Fibroblast of skin of left quadriceps (primary cell): ENCODE measurements around the gene SLC66A1.

Source experiments
- DNase-seq, 2 experiments: peaks; one replicate each; pipeline ENCODE4 v3.0.0-alpha.2; 2013; ENCODE audit warnings: low read depth in 2 of 2

SLC66A1 gene

GRCh38 chr1:19325368-19325957 is 13.3 kb downstream of the SLC66A1 start:
- no peak for DNase-seq

- DNase-seq, result no peak
Observed at GRCh38 chr1:19325958-19326747, 14.0 kb downstream of the SLC66A1 start.

DNA sequence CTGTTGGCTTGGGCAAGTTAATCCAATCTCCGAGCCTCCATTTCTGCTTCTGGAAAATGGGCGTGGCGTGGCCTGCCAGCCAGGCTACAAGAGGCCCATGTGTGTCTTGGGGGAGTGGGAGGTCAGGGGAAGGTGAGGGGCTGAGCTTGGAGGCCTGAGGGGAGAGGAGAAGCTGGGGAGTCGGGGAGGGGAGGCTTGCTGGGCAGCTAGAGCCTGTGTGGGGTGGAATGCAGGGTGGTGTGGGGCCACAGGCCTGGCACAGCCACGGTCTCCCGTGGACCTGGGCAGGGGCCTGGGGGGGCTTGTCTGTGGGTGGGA is 14.6 kb downstream of the SLC66A1 start:
- no peak for DNase-seq

- no peak for DNase-seq
Observed at GRCh38 chr1:19327301-19327700, 15.2 kb downstream of the SLC66A1 start.

DNA sequence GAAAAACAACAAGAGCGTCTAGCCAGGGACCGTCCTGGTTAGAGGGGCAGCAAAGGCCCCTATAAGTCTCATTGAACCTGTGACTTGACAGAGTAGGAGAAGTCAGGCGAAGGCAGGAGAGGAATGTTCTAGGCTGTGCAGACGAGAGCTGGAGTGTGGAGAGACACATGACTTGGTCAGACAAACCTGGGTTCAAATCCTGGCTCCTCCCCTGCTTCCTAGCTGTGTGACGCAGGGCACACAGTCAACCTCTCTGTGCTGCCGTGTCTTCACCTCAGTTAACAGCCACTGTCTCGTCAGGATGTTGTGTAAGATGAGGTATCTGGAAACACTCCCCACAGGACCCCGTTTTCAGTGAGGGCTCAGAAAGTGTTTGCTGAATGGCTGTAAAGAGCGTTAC is 15.6 kb downstream of the SLC66A1 start:
- DNase-seq, result no peak

DNA sequence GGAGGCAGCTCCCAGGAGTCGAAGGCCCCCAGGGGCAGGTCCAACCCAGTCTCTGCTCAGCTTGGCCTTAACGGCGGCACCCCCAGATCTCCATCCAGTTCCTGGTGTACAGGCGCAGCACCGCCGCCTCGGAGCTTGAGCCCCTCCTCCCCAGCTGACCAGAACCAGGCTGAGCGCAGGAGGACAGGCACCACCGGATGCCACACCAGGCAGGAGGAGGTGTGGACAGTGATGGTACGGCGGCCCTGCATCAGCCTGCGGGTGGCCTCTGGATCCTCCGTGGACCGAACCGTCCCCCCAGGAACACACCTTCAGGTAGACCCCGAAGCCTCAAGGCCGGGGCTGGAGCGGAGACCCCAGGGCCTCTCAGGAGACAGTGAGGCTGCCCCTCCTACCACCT is 16.4 kb downstream of the SLC66A1 start:
- DNase-seq, result no peak

DNA sequence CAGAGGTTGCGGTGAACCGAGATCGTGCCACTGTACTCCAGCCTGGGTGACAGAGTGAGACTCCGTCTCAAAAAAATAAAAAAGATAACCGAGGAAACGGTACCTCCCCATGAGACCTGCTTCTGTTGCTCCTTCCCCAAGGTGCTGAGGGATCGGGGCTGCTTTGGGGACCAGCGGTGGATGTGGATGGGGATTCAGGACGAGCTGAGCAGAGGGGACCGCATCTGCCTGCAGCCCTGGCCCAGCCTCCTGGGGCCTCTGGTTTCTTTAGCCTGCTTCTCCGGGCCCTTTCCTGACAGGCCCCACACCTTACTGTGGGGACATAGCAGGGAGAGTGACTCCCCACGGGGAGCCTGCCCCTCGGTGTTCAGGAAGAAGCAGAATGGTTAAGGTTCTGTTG is 17.1 kb downstream of the SLC66A1 start:
- DNase-seq, result no peak

- DNase-seq, result no peak
Observed at GRCh38 chr1:19329611-19330010, 17.5 kb downstream of the SLC66A1 start.

- DNase-seq, result no peak
Observed at GRCh38 chr1:19330449-19331135, 18.5 kb downstream of the SLC66A1 start.

GRCh38 chr1:19331262-19331878 is 19.2 kb downstream of the SLC66A1 start:
- DNase-seq, result no peak

GRCh38 chr1:19332832-19333231 is 20.7 kb downstream of the SLC66A1 start:
- no peak for DNase-seq

- DNase-seq, result no peak
Observed at GRCh38 chr1:19333587-19334354, 21.6 kb downstream of the SLC66A1 start.

DNA sequence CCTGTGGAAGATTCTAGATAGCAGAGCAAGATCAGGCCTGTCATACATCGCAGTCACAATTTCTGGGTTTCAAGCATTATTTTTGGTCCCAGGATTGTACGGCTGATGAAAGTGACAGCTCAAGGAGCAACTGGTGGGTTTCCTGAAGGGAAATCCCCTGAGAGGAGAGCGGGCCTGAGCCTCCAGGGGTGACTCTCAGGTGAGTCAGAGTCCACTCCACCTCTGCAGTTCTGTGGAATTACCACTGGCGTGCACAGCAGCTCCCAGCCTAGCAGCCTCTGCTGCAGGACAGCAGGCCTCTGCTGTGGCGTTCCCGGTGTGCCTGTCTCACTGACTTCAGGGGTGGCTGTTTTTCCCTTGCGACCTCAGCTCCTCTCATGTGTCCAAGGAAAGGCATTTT is 24.4 kb downstream of the SLC66A1 start:
- DNase-seq, result no peak

DNA sequence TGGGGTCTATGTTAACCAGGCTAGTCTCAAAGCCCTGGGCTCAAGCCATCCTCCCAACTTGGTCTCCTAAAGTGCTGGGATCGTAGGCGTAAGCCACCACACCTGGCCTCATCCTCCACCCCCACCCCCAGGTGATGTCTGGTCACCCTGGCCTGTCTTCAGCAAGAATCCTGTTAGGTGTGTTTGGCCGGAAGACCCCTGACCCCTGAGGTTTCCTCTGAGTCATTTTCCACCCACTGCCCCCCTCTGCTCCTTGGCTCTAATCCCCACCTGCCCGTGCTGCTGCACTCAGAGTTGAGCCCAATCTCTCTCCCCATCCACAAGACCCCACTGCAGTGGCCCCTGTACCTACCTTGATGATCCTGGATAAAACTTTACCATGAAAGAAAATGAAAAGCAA is 25.2 kb downstream of the SLC66A1 start:
- DNase-seq, result no peak

DNA sequence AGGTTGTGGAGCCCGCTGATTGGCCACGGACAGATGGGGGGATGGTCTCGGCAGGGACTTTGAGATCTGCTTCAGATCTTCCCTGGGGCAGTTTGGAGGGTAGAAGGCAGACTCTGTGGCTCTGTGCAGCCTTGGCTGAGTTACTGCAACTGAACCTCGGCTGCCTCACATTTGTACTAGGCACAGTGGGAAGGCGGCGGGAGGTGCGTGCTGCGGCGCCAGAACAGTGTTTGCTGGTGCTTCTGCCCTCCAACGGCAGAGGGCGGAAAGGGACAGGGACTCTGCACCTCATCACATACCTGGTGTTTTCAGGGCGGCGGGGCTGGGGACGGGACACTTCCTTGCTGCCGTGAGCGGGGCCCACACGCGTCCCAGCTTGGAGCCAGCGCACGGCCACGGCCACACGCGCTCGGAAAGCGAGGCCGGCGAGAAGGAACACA is 26.2 kb downstream of the SLC66A1 start:
- DNase-seq, result peak; percentile 8 to 15

- no peak for DNase-seq
Observed at GRCh38 chr1:19339214-19339861, 27.2 kb downstream of the SLC66A1 start.

DNA sequence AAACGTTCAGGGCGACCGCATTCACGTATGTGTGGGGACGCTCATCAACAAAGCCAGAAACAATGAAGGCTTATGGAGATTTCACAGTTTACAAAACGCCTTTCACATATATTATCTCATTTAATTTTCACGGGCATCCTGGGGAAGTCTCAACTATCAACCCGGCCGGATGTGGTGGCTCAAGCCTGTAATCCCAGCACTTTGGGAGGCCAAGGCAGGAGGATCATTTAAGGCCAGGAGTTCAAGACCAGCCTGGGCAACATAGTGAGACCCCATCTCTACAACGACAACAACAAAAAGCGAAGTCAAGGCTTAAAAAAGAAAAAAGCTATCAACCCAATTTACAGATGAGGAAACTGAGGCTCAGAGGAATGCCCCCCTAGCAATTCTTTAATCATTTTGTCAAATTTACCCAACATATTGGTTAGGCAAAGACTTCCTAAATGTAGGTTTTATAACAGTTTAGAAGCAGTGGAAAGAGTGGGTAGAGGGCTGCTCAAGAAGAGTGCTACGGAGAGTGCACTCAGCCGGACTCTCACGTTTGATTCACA is 28.3 kb downstream of the SLC66A1 start:
- DNase-seq, result no peak

GRCh38 chr1:19341201-19342061 is 29.3 kb downstream of the SLC66A1 start:
- DNase-seq, result peak; percentile 22 to 30

- DNase-seq, result no peak
Observed at GRCh38 chr1:19342062-19342750, 30.1 kb downstream of the SLC66A1 start.
